Lung (tissue), 12 donors: ENCODE measurements around the gene PTPRN2. TPM values are rescaled to one million over a fixed set of nuclear protein-coding genes. Genes with fewer than 3 reads are reported as not detected.
A peak's percentile ranks its signal among the peaks of the same experiment; 100 is the strongest.

Experiments used
- ATAC-seq: fragments of 200-7000 bp; cut with Tn5 transposase; one replicate; pipeline ENCODE4 v1.9.1; 2020; ENCODE audit warnings: moderate number of reproducible peaks; ENCODE audit not compliant: insufficient read depth, low FRiP score
- DNase-seq, 3 donors: peaks; one replicate each; pipeline ENCODE4 v3.0.0-alpha.2; 2013 to 2017
- H3K27ac ChIP-seq, 2 donors: one replicate each; pipeline ENCODE4 v1.5.1; 2013; ENCODE audit warnings: mild to moderate bottlenecking in 2 of 2, moderate library complexity in 2 of 2, control low read depth in 1 of 2, inconsistent platforms in 1 of 2, low read depth in 1 of 2, low read length in 1 of 2
- H3K27me3 ChIP-seq, 3 donors: one replicate each; pipeline ENCODE4 v1.5.1; 2013; ENCODE audit warnings: low read length in 2 of 3; ENCODE audit not compliant: control insufficient read depth in 3 of 3, insufficient read depth in 3 of 3
- H3K36me3 ChIP-seq, 4 donors: one replicate each; pipeline ENCODE4 v1.5.1; 2013; ENCODE audit warnings: low read length in 4 of 4, mild to moderate bottlenecking in 1 of 4, moderate library complexity in 1 of 4; ENCODE audit not compliant: control insufficient read depth in 4 of 4, insufficient read depth in 4 of 4
- H3K4me1 ChIP-seq, 5 donors: one replicate each; pipeline ENCODE4 v1.5.1; 2013; ENCODE audit warnings: low read length in 5 of 5, mild to moderate bottlenecking in 2 of 5, moderate library complexity in 1 of 5; ENCODE audit not compliant: control insufficient read depth in 5 of 5, insufficient read depth in 5 of 5
- H3K4me3 ChIP-seq: one replicate; pipeline ENCODE4 v1.5.1; 2013; ENCODE audit warnings: mild to moderate bottlenecking, control low read depth, moderate library complexity
- H3K9ac ChIP-seq, 2 donors: one replicate each; pipeline ENCODE4 v1.5.1; 2013; ENCODE audit warnings: low read length in 2 of 2, control low read depth in 1 of 2; ENCODE audit not compliant: insufficient read depth in 1 of 2
- H3K9me3 ChIP-seq, 4 donors: one replicate each; pipeline ENCODE4 v1.5.1; 2013; ENCODE audit warnings: low read length in 3 of 4, mild to moderate bottlenecking in 1 of 4, moderate library complexity in 1 of 4; ENCODE audit not compliant: control insufficient read depth in 4 of 4, insufficient read depth in 3 of 4
- CTCF ChIP-seq: IDR thresholded peaks from 2 replicates; pipeline ENCODE4 v1.5.1; 2012; ENCODE audit warnings: mild to moderate bottlenecking; ENCODE audit errors: control extremely low read depth, extremely low read depth
- WGBS, 2 donors: extraction: QIAGEN DNeasy Blood & Tissue Kit; methylation state at CpG; one replicate each; pipeline ENCODE4 v1.1.7; 2013; 5-methylcytosine and 5-hydroxymethylcytosine counted together
- polyA plus RNA-seq, 2 donors: library from polyadenylated mRNA; stranded (reverse); fragments of 200-250 nt; gene quantifications; one replicate each; pipeline ENCODE4 v1.2.1, GENCODE V29; 2013
- total RNA-seq, 2 donors: library from RNA; depleted of rRNA in 1 of 2; stranded (reverse); fragments of >200 nt in 1 of 2; gene quantifications; one replicate each; pipeline ENCODE4 v1.2.1, GENCODE V29; 2014 to 2021
- donor health status: control.
- donor health status: control.
- donor health status: Bipolar disorder and iron deficiency.
- donor health status: healthy.
- donor health status: DM: yes; HTN: yes; CAD: no.

The PTPRN2 gene
- total and polyA plus RNA-seq, 4 donors, result 2.1 to 7.4 (median 4.4) TPM

DNA sequence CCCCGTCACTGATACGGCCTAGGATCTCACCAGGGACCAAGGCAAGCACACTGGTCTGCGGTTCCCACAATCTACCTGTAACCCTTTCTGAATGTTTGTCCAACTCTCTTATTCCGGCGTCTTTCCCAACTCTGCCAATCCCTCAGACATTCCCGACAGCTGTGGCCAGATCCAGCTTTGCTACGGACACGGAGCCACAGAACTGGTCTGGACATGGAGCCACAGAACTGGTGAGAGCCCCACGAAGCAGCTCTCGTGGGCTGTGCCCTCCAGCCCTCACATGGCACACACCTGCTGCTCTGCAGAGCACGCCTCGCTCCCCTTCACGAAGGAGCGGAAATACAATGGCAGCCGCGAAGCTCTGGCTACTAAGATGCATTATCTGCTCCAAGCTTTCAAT is 874.0 kb downstream of the PTPRN2 start:
- no peak for TF ChIP-seq CTCF
- Histone ChIP-seq H3K27me3 (peaks cover 0 to 1% (median 0%) of the 10 kb centered on the region in 3 donors), H3K9me3 (no peaks in the 10 kb centered on the region), H3K9ac (no peak overlapping the region), H3K27ac (no peak overlapping the region), H3K4me3 (no peak overlapping the region), H3K36me3 (no peaks in the 10 kb centered on the region), H3K4me1 (no peaks in the 10 kb centered on the region)
- WGBS, 2 donors, result 88 to 94% methylated on average over 16 of the region's 16 CpGs
- no peak for ATAC-seq
- DNase-seq, result no peak

DNA sequence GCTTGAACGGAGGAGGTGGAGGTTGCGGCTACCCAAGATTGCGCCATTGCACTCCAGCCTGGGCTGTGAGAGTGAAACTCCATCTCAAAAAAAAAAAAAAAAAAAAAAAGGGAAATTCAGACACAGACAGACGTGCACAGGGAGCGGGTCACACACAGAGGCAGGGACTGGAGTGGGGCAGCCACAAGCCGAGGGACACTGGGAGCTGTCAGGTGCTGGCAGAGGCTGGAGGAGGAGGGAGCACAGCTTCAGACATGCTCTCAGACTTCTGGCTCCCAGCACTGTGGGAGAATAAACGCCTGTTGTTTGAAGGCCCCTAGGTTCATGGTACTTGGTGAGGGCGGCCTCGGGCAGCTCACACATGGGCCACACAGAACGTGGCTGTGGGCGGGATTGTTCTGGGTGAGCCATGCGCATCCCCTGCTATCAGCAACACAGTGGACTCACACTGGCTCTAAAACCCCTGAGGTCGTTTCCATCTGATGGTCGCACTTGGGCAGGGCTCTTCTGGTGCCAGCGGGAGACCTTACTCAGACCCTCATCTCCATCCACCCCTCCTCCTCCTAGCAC is 874.9 kb downstream of the PTPRN2 start:
- H3K27me3 ChIP-seq, result peaks cover 0 to 3% (median 2%) of the 10 kb centered on the region in 3 donors
- no peak overlapping the region for H3K4me3 ChIP-seq
- no peak for TF ChIP-seq CTCF
- H3K36me3 ChIP-seq, result no peaks in the 10 kb centered on the region
- no peak overlapping the region for H3K9ac ChIP-seq
- 73 to 78% methylated on average over 15 of the region's 15 CpGs for WGBS, 2 donors
- DNase-seq (peak in 1 of 3 donors; percentile 3), ATAC-seq (no peak)
- no peaks in the 10 kb centered on the region for H3K9me3 ChIP-seq
- no peaks in the 10 kb centered on the region for H3K4me1 ChIP-seq
- H3K27ac ChIP-seq, result no peak overlapping the region

DNA sequence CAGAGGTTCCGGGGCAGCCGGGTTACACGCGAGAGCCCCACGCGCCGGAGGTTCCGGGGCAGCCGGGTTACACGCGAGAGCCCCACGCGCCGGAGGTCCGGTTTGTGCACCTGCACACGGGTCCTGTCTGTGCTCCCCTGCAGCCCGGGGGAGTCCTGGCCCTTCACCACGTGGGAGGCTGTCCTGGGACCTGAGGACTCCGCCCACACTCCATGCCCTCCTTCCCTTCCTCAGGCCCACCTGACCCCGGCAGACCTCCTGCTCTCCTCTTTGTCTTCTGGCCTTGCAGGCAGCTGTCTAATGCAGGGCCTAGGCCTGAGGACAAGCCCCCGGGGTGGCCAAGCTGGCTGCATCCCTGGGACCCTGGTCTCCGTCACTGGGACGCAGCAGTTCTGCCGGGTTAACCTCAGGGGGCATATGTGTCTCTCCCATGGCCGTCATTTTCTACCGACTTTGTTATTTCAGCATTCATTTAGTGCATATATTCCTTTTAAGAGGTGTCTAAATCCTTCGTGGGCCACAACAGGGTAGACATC is 876.2 kb downstream of the PTPRN2 start:
- Histone ChIP-seq H3K4me1 (no peaks in the 10 kb centered on the region), H3K4me3 (no peak overlapping the region), H3K9ac (no peak overlapping the region), H3K9me3 (no peaks in the 10 kb centered on the region), H3K27ac (no peak overlapping the region), H3K36me3 (no peaks in the 10 kb centered on the region), H3K27me3 (peaks cover 0 to 13% (median 5%) of the 10 kb centered on the region in 3 donors)
- no peak for TF ChIP-seq CTCF
- DNase-seq (no peak), ATAC-seq (no peak)
- 59 to 90% methylated on average over 12 to 25 of the region's 27 CpGs for WGBS, 2 donors

GRCh38 chr7:157710396-157710795 is 877.2 kb downstream of the PTPRN2 start:
- no peak for TF ChIP-seq CTCF
- 81% methylated on average over 14 of the region's 14 CpGs for WGBS, 2 donors
- no peaks in the 10 kb centered on the region for H3K4me1 ChIP-seq
- H3K4me3 ChIP-seq, result no peak overlapping the region
- no peaks in the 10 kb centered on the region for H3K36me3 ChIP-seq
- ATAC-seq, result no peak
- no peak for DNase-seq
- H3K27ac ChIP-seq, result no peak overlapping the region
- H3K27me3 ChIP-seq, result peaks cover 0 to 19% (median 5%) of the 10 kb centered on the region in 3 donors
- H3K9ac ChIP-seq, result no peak overlapping the region
- H3K9me3 ChIP-seq, result no peaks in the 10 kb centered on the region
